ENCODE measurements around the gene NUMA1. TPM values are rescaled to one million over a fixed set of nuclear protein-coding genes. Genes with fewer than 3 reads are reported as not detected.

Gene NUMA1
- total RNA-seq, 2 experiments from 2014 or later = 156 to 221 TPM

DNA sequence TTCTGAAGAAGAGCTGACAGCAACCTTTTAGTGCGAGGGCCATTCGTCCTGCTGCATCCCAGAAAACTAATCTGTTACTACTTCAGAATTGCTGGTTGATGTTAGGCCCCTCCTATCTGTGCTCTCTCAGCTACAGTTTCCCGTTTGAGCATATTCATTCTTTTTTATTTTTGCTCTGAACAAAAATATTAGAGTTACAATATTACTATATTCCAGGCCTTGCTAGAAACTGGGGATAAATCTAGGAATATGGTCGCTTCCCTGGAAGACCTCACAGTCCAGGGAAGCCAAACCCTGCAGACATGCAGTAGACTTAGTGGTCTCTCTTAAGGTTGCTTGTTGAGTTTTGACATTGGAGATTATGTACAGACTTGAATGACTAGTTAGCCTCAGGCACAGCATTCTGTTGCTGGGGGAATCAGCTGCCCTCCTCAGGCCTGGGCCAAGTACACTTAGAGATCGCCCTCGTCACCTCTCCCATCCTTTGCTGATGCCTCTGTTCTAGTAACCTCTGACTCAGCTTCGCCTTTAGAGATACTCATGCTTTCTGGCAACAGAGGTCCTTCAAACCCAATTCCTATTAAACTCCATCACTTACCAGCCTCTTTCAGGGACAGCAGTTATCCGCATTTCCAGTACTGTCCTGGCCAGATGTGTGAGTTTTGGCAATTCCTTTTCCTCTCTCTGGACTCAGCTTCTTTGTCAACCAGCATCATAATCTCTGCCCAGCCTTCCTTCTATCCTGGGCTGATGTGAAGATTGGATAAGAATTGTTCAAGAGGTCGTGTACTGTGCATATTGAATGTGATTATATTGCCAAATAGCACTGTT lies 32.9 kb upstream of the NUMA1 start:
- Mint-ChIP-seq H3K4me3 (peak overlapping the region; percentile 93), H3K27ac (peak overlapping the region; percentile 98), H3K4me1 (peaks cover 25% of the 10 kb centered on the region), H3K9me3 (ENCODE audit: low read depth) (no peaks in the 10 kb centered on the region), H3K36me3 (peaks cover 2% of the 10 kb centered on the region), H3K27me3 (no peaks in the 10 kb centered on the region)
- no peak for ATAC-seq
- no peak for DNase-seq
- CTCF ChIA-PET = interaction anchor here (0.6 to 2.8 kb wide), 13 partner anchors 10 to 318 kb away, joined by 3 to 11 read pairs (median 4); no protein-coding TSS in a partner anchor

DNA sequence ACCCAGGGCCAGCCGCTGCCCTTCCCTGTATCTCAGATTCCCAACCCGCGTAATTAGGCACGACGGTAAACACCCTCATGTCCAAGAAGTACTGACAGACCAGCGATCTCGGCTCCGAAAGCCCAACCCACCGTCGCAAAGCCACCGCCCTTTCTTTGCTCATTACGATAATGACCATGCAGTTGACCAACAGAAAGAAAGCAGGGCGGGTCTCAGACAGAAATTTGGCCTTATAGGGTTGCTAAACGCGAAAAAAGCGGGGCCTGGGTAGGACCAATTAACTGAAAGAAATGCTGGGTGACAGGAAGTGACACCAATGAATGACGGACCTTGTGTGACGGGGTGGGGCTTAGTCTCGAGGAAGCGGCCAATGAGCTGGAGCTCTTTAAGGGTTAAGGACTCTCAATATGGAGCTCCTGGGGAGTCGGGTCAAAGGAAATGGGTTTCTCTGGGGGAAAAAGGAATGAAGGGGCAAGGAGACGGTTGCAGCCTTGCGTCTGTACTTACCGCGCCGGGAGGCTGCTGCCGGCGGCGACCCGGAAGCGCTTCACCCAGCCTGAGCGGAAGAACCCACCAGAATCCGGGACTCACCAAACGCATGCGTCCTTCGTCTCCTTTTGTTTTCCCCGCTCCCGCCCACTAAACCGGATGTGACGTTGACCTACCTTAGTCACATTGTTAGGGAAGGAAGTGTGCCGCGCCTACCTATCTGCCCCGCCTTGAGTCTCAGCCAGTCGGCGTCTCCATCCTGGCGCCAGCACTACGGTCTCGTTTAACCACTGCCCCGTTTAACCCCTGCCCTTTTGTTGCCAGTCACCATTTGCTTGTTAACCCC lies 32.0 kb upstream of the NUMA1 start, which contains the start of gene ANAPC15:
TSS of gene ANAPC15 (minus strand) at position 553 of the 835 bp plus-strand sequence. CDS start 1,419 bp downstream, outside the sequence.
- H3K9me3 Mint-ChIP-seq (ENCODE audit: low read depth) = no peaks in the 10 kb centered on the region
- peaks cover 23% of the 10 kb centered on the region for H3K4me1 Mint-ChIP-seq
- peak within 1 kb of the TSS; percentile 98 for H3K27ac Mint-ChIP-seq
- peaks cover 2% of the 10 kb centered on the region for H3K36me3 Mint-ChIP-seq
- CTCF ChIA-PET = interaction anchor here (0.6 to 2.8 kb wide), 13 partner anchors 10 to 319 kb away, joined by 3 to 11 read pairs (median 4); no protein-coding TSS in a partner anchor
- H3K4me3 Mint-ChIP-seq = peak within 1 kb of the TSS; percentile 93
- ATAC-seq (peak; percentile 92), DNase-seq (peak; percentile 100)
- H3K27me3 Mint-ChIP-seq = no peaks in the 10 kb centered on the region

GRCh38 chr11:72111300-72112142 lies 31.2 kb upstream of the NUMA1 start:
- Mint-ChIP-seq H3K27ac (peak overlapping the region; percentile 98), H3K4me3 (peak overlapping the region; percentile 93), H3K9me3 (ENCODE audit: low read depth) (no peaks in the 10 kb centered on the region), H3K4me1 (peaks cover 19% of the 10 kb centered on the region), H3K27me3 (no peaks in the 10 kb centered on the region), H3K36me3 (peaks cover 2% of the 10 kb centered on the region)
- CTCF ChIA-PET = interaction anchor here (1.2 to 2.8 kb wide), 8 partner anchors 20 to 319 kb away, joined by 3 to 11 read pairs (median 4); no protein-coding TSS in a partner anchor
- ATAC-seq (peak; percentile 0), DNase-seq (no peak)

DNA sequence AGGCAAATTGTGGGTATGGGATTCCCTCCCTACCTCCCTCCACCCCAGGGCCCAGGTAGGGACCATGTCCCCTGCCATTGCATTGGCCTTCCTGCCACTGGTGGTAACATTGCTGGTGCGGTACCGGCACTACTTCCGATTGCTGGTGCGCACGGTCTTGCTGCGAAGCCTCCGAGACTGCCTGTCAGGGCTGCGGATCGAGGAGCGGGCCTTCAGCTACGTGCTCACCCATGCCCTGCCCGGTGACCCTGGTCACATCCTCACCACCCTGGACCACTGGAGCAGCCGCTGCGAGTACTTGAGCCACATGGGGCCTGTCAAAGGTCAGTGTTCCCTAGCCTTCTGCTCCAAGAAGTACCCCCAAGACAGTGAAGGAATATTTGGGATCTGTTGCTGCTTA lies 25.5 kb upstream of the NUMA1 start, which contains the start of gene TOMT:
TSS of gene TOMT (plus strand) at position 37 of the 400 bp plus-strand sequence. CDS start at position 65, 28 bp downstream.
- Mint-ChIP-seq H3K27me3 (no peaks in the 10 kb centered on the region), H3K4me3 (no peak within 1 kb of the TSS), H3K36me3 (peaks cover 4% of the 10 kb centered on the region), H3K27ac (peak within 1 kb of the TSS; percentile 29), H3K4me1 (peaks cover 27% of the 10 kb centered on the region), H3K9me3 (ENCODE audit: low read depth) (no peaks in the 10 kb centered on the region)
- DNase-seq = no peak
- CTCF ChIA-PET = interaction anchor here (0.9 to 1.3 kb wide), 2 partner anchors 35 to 38 kb away, joined by 3 read pairs; no protein-coding TSS in a partner anchor
- no peak for ATAC-seq

DNA sequence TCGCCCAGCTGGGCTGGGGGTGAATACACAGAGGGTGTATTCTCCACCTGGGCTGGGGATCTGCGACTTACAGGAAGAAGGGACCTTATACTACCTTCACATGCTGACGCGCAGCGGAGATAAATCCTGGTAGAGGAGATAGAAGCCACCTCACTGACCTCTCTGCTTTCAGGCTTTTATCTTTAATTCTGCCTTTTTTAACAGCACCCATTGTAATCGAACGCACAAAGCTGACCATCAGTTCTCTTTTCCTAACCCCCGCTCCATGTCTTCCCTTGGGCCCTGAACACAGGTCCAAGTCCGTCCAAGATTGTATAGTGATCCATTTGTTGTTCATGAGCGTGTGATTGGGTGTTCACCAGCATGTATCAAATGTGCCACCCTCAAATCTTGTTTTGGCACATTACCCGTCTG lies 23.4 kb upstream of the NUMA1 start:
- Mint-ChIP-seq H3K9me3 (ENCODE audit: low read depth) (no peaks in the 10 kb centered on the region), H3K27ac (peak overlapping the region; percentile 85), H3K27me3 (no peaks in the 10 kb centered on the region), H3K4me3 (peak overlapping the region; percentile 85), H3K36me3 (peaks cover 6% of the 10 kb centered on the region), H3K4me1 (peaks cover 39% of the 10 kb centered on the region)
- ATAC-seq = no peak
- CTCF ChIA-PET = interaction anchor here (1.9 kb wide), 1 partner anchor 40 kb away, joined by 6 read pairs; no protein-coding TSS in a partner anchor
- DNase-seq = no peak

DNA sequence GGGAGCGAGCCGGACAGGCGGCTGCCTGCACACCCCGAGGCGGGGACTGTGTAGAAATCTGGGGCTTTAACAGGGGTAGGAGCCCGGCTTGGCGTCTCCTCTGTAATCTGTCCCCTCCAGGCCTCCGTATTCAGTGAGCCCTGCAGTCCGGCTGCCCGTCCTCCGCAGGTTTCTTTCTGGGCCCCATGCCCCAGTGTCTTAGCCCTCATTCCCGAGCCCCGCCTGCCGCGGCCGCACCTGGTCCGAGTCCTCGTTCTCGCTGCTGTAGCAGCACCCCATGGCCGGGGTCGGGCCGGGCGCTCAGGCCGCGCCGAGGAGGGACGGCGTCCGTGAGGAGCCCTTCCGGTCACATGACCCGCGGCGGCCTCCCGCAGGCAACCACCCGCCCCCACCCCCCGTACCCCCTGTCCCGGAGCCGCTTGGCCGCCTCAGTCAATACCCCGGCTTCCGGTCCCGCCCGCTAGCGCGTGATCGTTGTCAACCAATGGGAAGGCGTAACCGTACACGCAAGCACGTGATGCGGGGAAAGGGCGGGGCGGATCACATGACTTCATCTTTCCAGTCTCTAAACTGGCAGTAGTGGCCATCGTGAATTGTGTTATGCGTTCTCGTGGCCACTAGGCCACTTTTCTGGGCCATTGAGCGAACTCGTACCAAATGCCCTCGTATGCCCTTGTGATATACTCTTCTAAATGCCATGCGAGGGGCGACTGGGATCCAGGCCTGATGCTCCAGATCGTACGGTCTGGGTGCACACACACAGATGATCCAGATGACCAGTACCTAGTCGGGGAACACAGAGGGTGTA lies 22.8 kb upstream of the NUMA1 start, which contains the start of gene LAMTOR1:
TSS of gene LAMTOR1 (minus strand) at position 352 of the 808 bp plus-strand sequence. CDS start at position 279, 73 bp downstream.
- Mint-ChIP-seq H3K4me1 (peaks cover 39% of the 10 kb centered on the region), H3K27ac (peak within 1 kb of the TSS; percentile 85), H3K27me3 (no peaks in the 10 kb centered on the region), H3K36me3 (peaks cover 11% of the 10 kb centered on the region), H3K9me3 (ENCODE audit: low read depth) (no peaks in the 10 kb centered on the region), H3K4me3 (peak within 1 kb of the TSS; percentile 85)
- CTCF ChIA-PET = interaction anchor here (0.7 to 2.1 kb wide), 5 partner anchors 12 to 81 kb away, joined by 3 to 7 read pairs (median 5); no protein-coding TSS in a partner anchor
- ATAC-seq = peak; percentile 95
- DNase-seq = peak; percentile 99

DNA sequence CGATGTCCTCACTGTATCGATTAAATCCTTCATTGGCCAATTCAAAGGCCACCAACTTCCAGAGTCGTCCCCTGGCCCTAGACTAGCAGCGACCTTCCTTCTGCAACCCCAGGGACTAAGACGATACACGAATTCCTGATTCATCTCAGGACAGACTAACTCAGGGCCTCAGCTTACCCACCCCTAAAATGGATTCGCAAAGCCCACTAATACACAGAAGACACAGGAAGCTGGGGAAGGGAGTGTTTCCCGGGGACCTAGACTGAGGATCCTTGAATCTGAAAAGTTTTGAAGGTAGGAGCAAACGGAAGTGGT lies 22.2 kb upstream of the NUMA1 start:
- DNase-seq (no peak), ATAC-seq (peak; percentile 13)
- Mint-ChIP-seq H3K27me3 (no peaks in the 10 kb centered on the region), H3K36me3 (peaks cover 16% of the 10 kb centered on the region), H3K9me3 (ENCODE audit: low read depth) (no peaks in the 10 kb centered on the region), H3K4me1 (peaks cover 39% of the 10 kb centered on the region), H3K4me3 (peak overlapping the region; percentile 85), H3K27ac (peak overlapping the region; percentile 85)
- CTCF ChIA-PET = interaction anchor here (0.7 to 2.1 kb wide), 6 partner anchors 11 to 81 kb away, joined by 3 to 7 read pairs (median 4); no protein-coding TSS in a partner anchor

- ATAC-seq (no peak), DNase-seq (no peak)
- no peaks in the 10 kb centered on the region for H3K27me3 Mint-ChIP-seq
- peaks cover 17% of the 10 kb centered on the region for H3K36me3 Mint-ChIP-seq
- H3K9me3 Mint-ChIP-seq (ENCODE audit: low read depth) = no peaks in the 10 kb centered on the region
- H3K4me1 Mint-ChIP-seq = peaks cover 39% of the 10 kb centered on the region
- CTCF ChIA-PET = interaction anchor here (0.7 to 4.4 kb wide), 8 partner anchors 9 to 82 kb away, joined by 3 to 19 read pairs (median 4); no protein-coding TSS in a partner anchor
- peak overlapping the region; percentile 85 for H3K27ac Mint-ChIP-seq
- peak overlapping the region; percentile 85 for H3K4me3 Mint-ChIP-seq
These were observed 21.8 kb upstream of the NUMA1 start for GRCh38 chr11:72102162-72102561.

- H3K4me3 Mint-ChIP-seq = no peak overlapping the region
- H3K27ac Mint-ChIP-seq = peak overlapping the region; percentile 60
- peaks cover 39% of the 10 kb centered on the region for H3K4me1 Mint-ChIP-seq
- DNase-seq (no peak), ATAC-seq (no peak)
- H3K27me3 Mint-ChIP-seq = no peaks in the 10 kb centered on the region
- CTCF ChIA-PET = interaction anchor here (0.7 to 4.4 kb wide), 8 partner anchors 10 to 138 kb away, joined by 3 to 19 read pairs (median 3); partner anchors contain the start of gene IL18BP
- H3K36me3 Mint-ChIP-seq = peaks cover 18% of the 10 kb centered on the region
- no peaks in the 10 kb centered on the region for H3K9me3 Mint-ChIP-seq (ENCODE audit: low read depth)
These were observed 20.1 kb upstream of the NUMA1 start for GRCh38 chr11:72100462-72100861.

- ATAC-seq (no peak), DNase-seq (no peak)
- Mint-ChIP-seq H3K9me3 (ENCODE audit: low read depth) (no peaks in the 10 kb centered on the region), H3K4me3 (no peak overlapping the region), H3K36me3 (peaks cover 22% of the 10 kb centered on the region), H3K27me3 (no peaks in the 10 kb centered on the region), H3K4me1 (peaks cover 39% of the 10 kb centered on the region), H3K27ac (peak overlapping the region; percentile 60)
- CTCF ChIA-PET = interaction anchor here (0.7 to 4.4 kb wide), 7 partner anchors 9 to 138 kb away, joined by 3 to 19 read pairs (median 3); partner anchors contain the start of gene IL18BP
These were observed 19.7 kb upstream of the NUMA1 start for GRCh38 chr11:72100009-72100408.

DNA sequence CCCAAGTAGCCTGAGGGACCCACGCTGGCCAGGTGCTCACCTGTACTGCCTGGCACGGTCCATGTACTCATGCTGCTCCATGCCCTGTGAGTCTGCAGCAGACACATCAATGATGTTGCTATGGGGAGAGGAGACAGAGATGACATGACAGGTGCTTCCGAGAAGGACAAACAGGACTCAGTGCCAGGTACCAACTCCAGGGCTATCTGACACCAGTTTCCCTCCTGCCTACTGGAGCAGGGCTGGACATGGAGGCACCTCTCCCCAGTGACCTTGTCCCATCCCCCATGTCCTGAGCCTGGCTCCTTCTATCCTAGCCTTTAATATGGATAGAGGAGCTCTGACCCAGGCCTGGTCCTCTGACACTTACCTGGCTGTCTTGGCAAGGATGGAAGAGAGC lies 18.4 kb upstream of the NUMA1 start:
- ATAC-seq (no peak), DNase-seq (no peak)
- no peak overlapping the region for H3K27ac Mint-ChIP-seq
- no peak overlapping the region for H3K4me3 Mint-ChIP-seq
- H3K27me3 Mint-ChIP-seq = no peaks in the 10 kb centered on the region
- CTCF ChIA-PET = interaction anchor here (0.7 to 4.4 kb wide), 4 partner anchors 46 to 121 kb away, joined by 3 to 19 read pairs (median 11); no protein-coding TSS in a partner anchor
- H3K9me3 Mint-ChIP-seq (ENCODE audit: low read depth) = no peaks in the 10 kb centered on the region
- peaks cover 28% of the 10 kb centered on the region for H3K36me3 Mint-ChIP-seq
- peaks cover 34% of the 10 kb centered on the region for H3K4me1 Mint-ChIP-seq
